Activated naive CD8-positive, alpha-beta T cell treated with anti-CD3 and anti-CD28 coated beads, Interleukin-2, amount 10 ng/mL, durations not matched to agents 7 days and 5 days (primary cell): ENCODE measurements around the gene CKAP5. TPM values are rescaled to one million over a fixed set of nuclear protein-coding genes. Genes with fewer than 3 reads are reported as not detected.
"Not testable (repeated sequence)": the region's sequence is repeated elsewhere in the genome, so short reads cannot be mapped to it uniquely, and the experiment has no call there.

ENCODE experiments used
- ATAC-seq: fragments of 150-1000 bp; cut with Tn5 transposase; one replicate; pipeline ENCODE4 v1.10.0; 2021; ENCODE audit warnings: low read depth, moderate library complexity
- POLR2A ChIA-PET: fragments of 350-600 bp; sonication (Branson Sonifier 250); formaldehyde crosslinking; loops from one replicate; lab custom pipeline; 2021; ENCODE audit warnings: antibody characterized with exemption; lab: Charles Lee
- DNase-seq: peaks from one replicate; pipeline ENCODE4 v3.0.0; 2021
- H3K27ac Mint-ChIP-seq: one replicate; pipeline ENCODE4 v1.8.0; 2022; ENCODE audit warnings: mild to moderate bottlenecking, mixed read lengths
- H3K27me3 Mint-ChIP-seq: one replicate; pipeline ENCODE4 v1.8.0; 2022; ENCODE audit warnings: mild to moderate bottlenecking, moderate library complexity, mixed read lengths
- H3K36me3 Mint-ChIP-seq: one replicate; pipeline ENCODE4 v1.8.0; 2021; ENCODE audit warnings: mild to moderate bottlenecking, mixed read lengths
- H3K4me1 Mint-ChIP-seq: one replicate; pipeline ENCODE4 v1.8.0; 2021; ENCODE audit warnings: mixed read lengths
- H3K4me3 Mint-ChIP-seq: one replicate; pipeline ENCODE4 v1.8.0; 2022; ENCODE audit warnings: mild to moderate bottlenecking, moderate library complexity, mixed read lengths
- H3K9me3 Mint-ChIP-seq: one replicate; pipeline ENCODE4 v1.8.0; 2021; ENCODE audit warnings: mixed read lengths
- total RNA-seq, 2 experiments: library from RNA; stranded (reverse); gene quantifications; one replicate each; pipeline ENCODE4 v1.2.3, GENCODE V29; 2021

Gene CKAP5
- total RNA-seq, 2 experiments from 2014 or later, result 127 to 135 TPM

GRCh38 chr11:46709351-46709750, 136.7 kb downstream of the CKAP5 start:
- H3K4me1 Mint-ChIP-seq, H3K4me3 Mint-ChIP-seq, H3K27me3 Mint-ChIP-seq, ATAC-seq, H3K36me3 Mint-ChIP-seq, H3K27ac Mint-ChIP-seq, DNase-seq, POLR2A ChIA-PET, H3K9me3 Mint-ChIP-seq: not testable (repeated sequence)

GRCh38 chr11:46706886-46707285, 139.2 kb downstream of the CKAP5 start:
- no peaks in the 10 kb centered on the region for H3K27me3 Mint-ChIP-seq
- no peak for ATAC-seq
- H3K9me3 Mint-ChIP-seq, result no peaks in the 10 kb centered on the region
- H3K4me3 Mint-ChIP-seq, result no peak overlapping the region
- DNase-seq, result no peak
- H3K4me1 Mint-ChIP-seq, result peaks cover 19% of the 10 kb centered on the region
- H3K36me3 Mint-ChIP-seq, result peaks cover 15% of the 10 kb centered on the region
- no peak overlapping the region for H3K27ac Mint-ChIP-seq
- POLR2A ChIA-PET, result no interaction called here

- no peak overlapping the region for H3K27ac Mint-ChIP-seq
- H3K4me3 Mint-ChIP-seq, result no peak overlapping the region
- ATAC-seq (no peak), DNase-seq (no peak)
- H3K4me1 Mint-ChIP-seq, result peaks cover 24% of the 10 kb centered on the region
- H3K9me3 Mint-ChIP-seq, result no peaks in the 10 kb centered on the region
- POLR2A ChIA-PET, result no interaction called here
- peaks cover 23% of the 10 kb centered on the region for H3K36me3 Mint-ChIP-seq
- H3K27me3 Mint-ChIP-seq, result no peaks in the 10 kb centered on the region
Measured at GRCh38 chr11:46705070-46705688, 140.9 kb downstream of the CKAP5 start.

- no peaks in the 10 kb centered on the region for H3K27me3 Mint-ChIP-seq
- ATAC-seq (no peak), DNase-seq (no peak)
- H3K4me3 Mint-ChIP-seq, result peak overlapping the region; percentile 99
- H3K9me3 Mint-ChIP-seq, result no peaks in the 10 kb centered on the region
- POLR2A ChIA-PET, result interaction anchor here (0.6 to 4.2 kb wide), 7 partner anchors 11 to 107 kb away, joined by 4 to 31 read pairs (median 7); partner anchors contain the start of genes AMBRA1, ATG13 and HARBI1
- peak overlapping the region; percentile 95 for H3K27ac Mint-ChIP-seq
- peaks cover 35% of the 10 kb centered on the region for H3K4me1 Mint-ChIP-seq
- peaks cover 20% of the 10 kb centered on the region for H3K36me3 Mint-ChIP-seq
Measured at GRCh38 chr11:46701078-46701654, 144.9 kb downstream of the CKAP5 start.

- Mint-ChIP-seq H3K36me3 (peaks cover 20% of the 10 kb centered on the region), H3K9me3 (no peaks in the 10 kb centered on the region), H3K4me1 (peaks cover 35% of the 10 kb centered on the region), H3K4me3 (peak within 1 kb of the TSS; percentile 99), H3K27ac (peak within 1 kb of the TSS; percentile 95), H3K27me3 (no peaks in the 10 kb centered on the region)
- POLR2A ChIA-PET, result interaction anchor here (0.6 to 4.2 kb wide), 10 partner anchors 10 to 339 kb away, joined by 3 to 31 read pairs (median 5); partner anchors contain the start of genes AMBRA1, ATG13 and HARBI1
- ATAC-seq (peak; percentile 90), DNase-seq (peak; percentile 98)
Measured at GRCh38 chr11:46700241-46701077, 145.6 kb downstream of the CKAP5 start, which contains the start of the genes ARHGAP1 and ZNF408. TSS of gene ARHGAP1 (minus strand) at chr11:46700619. CDS start at chr11:46696107, 4,512 bp downstream. TSS of gene ZNF408 (plus strand) at chr11:46701031. CDS start at chr11:46701048, 17 bp downstream.

- no peak overlapping the region for H3K27ac Mint-ChIP-seq
- H3K4me3 Mint-ChIP-seq, result peak overlapping the region; percentile 99
- POLR2A ChIA-PET, result interaction anchor here (0.5 to 4.2 kb wide), 4 partner anchors 24 to 51 kb away, joined by 4 to 31 read pairs (median 10); no protein-coding TSS in a partner anchor
Measured at GRCh38 chr11:46698597-46698996, 147.5 kb downstream of the CKAP5 start.

GRCh38 chr11:46697723-46698122, 148.4 kb downstream of the CKAP5 start:
- POLR2A ChIA-PET, result interaction anchor here (1.4 to 2.4 kb wide), 2 partner anchors 23 to 27 kb away, joined by 5 to 15 read pairs; no protein-coding TSS in a partner anchor
- H3K36me3 Mint-ChIP-seq, result peaks cover 21% of the 10 kb centered on the region
- H3K4me3 Mint-ChIP-seq, result peak overlapping the region; percentile 3
- H3K27me3 Mint-ChIP-seq, result no peaks in the 10 kb centered on the region
- ATAC-seq, result no peak
- H3K4me1 Mint-ChIP-seq, result peaks cover 31% of the 10 kb centered on the region
- peak overlapping the region; percentile 57 for H3K27ac Mint-ChIP-seq
- no peak for DNase-seq
- H3K9me3 Mint-ChIP-seq, result no peaks in the 10 kb centered on the region

More at GRCh38 chr11:46698597-46698996, 147.5 kb downstream of the CKAP5 start:
- peaks cover 25% of the 10 kb centered on the region for H3K36me3 Mint-ChIP-seq
- no peaks in the 10 kb centered on the region for H3K9me3 Mint-ChIP-seq
- ATAC-seq (no peak), DNase-seq (no peak)
- peaks cover 38% of the 10 kb centered on the region for H3K4me1 Mint-ChIP-seq
- H3K27me3 Mint-ChIP-seq, result no peaks in the 10 kb centered on the region

- no peak for DNase-seq
- Mint-ChIP-seq H3K27ac (peak overlapping the region; percentile 57), H3K27me3 (no peaks in the 10 kb centered on the region), H3K9me3 (no peaks in the 10 kb centered on the region), H3K4me3 (no peak overlapping the region), H3K4me1 (peaks cover 27% of the 10 kb centered on the region), H3K36me3 (peaks cover 18% of the 10 kb centered on the region)
- POLR2A ChIA-PET, result interaction anchor here (1.4 to 2.4 kb wide), 2 partner anchors 23 to 26 kb away, joined by 5 to 15 read pairs; no protein-coding TSS in a partner anchor
- ATAC-seq, result no peak
Measured at GRCh38 chr11:46697303-46697702, 148.8 kb downstream of the CKAP5 start.

- H3K4me3 Mint-ChIP-seq, result no peak overlapping the region
- POLR2A ChIA-PET, result interaction anchor here (1.1 to 1.6 kb wide), 3 partner anchors 10 to 25 kb away, joined by 3 to 5 read pairs (median 3); no protein-coding TSS in a partner anchor
- DNase-seq (no peak), ATAC-seq (no peak)
- H3K4me1 Mint-ChIP-seq, result peaks cover 18% of the 10 kb centered on the region
- H3K27ac Mint-ChIP-seq, result no peak overlapping the region
- H3K27me3 Mint-ChIP-seq, result no peaks in the 10 kb centered on the region
- no peaks in the 10 kb centered on the region for H3K9me3 Mint-ChIP-seq
- peaks cover 13% of the 10 kb centered on the region for H3K36me3 Mint-ChIP-seq
Measured at GRCh38 chr11:46696212-46696558, 149.9 kb downstream of the CKAP5 start.

GRCh38 chr11:46695345-46696211, 150.5 kb downstream of the CKAP5 start:
- no peak for DNase-seq
- peaks cover 18% of the 10 kb centered on the region for H3K4me1 Mint-ChIP-seq
- H3K4me3 Mint-ChIP-seq, result no peak overlapping the region
- peaks cover 15% of the 10 kb centered on the region for H3K36me3 Mint-ChIP-seq
- H3K27me3 Mint-ChIP-seq, result no peaks in the 10 kb centered on the region
- no peaks in the 10 kb centered on the region for H3K9me3 Mint-ChIP-seq
- no peak overlapping the region for H3K27ac Mint-ChIP-seq
- POLR2A ChIA-PET, result interaction anchor here (1.1 to 1.6 kb wide), 4 partner anchors 8 to 25 kb away, joined by 3 to 5 read pairs (median 3); no protein-coding TSS in a partner anchor
- ATAC-seq, result no peak

- no peak for ATAC-seq
Measured at GRCh38 chr11:46694607-46695006, 151.5 kb downstream of the CKAP5 start.

GRCh38 chr11:46694072-46694471, 152.0 kb downstream of the CKAP5 start:
- DNase-seq (no peak), ATAC-seq (no peak)
- Mint-ChIP-seq H3K9me3 (no peaks in the 10 kb centered on the region), H3K27ac (peak overlapping the region; percentile 43), H3K4me1 (peaks cover 18% of the 10 kb centered on the region), H3K4me3 (no peak overlapping the region), H3K27me3 (no peaks in the 10 kb centered on the region), H3K36me3 (peaks cover 13% of the 10 kb centered on the region)
- POLR2A ChIA-PET, result no interaction called here

More at GRCh38 chr11:46694607-46695006, 151.5 kb downstream of the CKAP5 start:
- Mint-ChIP-seq H3K27ac (no peak overlapping the region), H3K4me1 (peaks cover 18% of the 10 kb centered on the region), H3K4me3 (no peak overlapping the region), H3K27me3 (no peaks in the 10 kb centered on the region), H3K36me3 (peaks cover 13% of the 10 kb centered on the region), H3K9me3 (no peaks in the 10 kb centered on the region)
- no peak for DNase-seq
- POLR2A ChIA-PET, result interaction anchor here (1.1 to 1.6 kb wide), 2 partner anchors 9 to 24 kb away, joined by 3 read pairs; no protein-coding TSS in a partner anchor
